Dermis blood vessel endothelial cell (primary cell): ENCODE results near the gene SYNPO2. TPM values are rescaled to one million over a fixed set of nuclear protein-coding genes. Genes with fewer than 3 reads are reported as not detected.
A peak's percentile ranks its signal among the peaks of the same experiment; 100 is the strongest.

Experiments
- DNase-seq: peaks from one replicate; pipeline ENCODE4 v3.0.0; 2010
- total RNA-seq: library from RNA; depleted of rRNA; stranded (reverse); fragments of >200 nt; gene quantifications from 2 replicates; pipeline ENCODE4 v1.2.3, GENCODE V29; 2014

The SYNPO2 gene
- total RNA-seq, 1 donor from 2014 or later: 0.17 TPM

- DNase-seq: no peak
Observed at GRCh38 chr4:118935819-118936218, 47.2 kb downstream of the SYNPO2 start.

GRCh38 chr4:118936406-118936805, 47.8 kb downstream of the SYNPO2 start:
- no peak for DNase-seq

- DNase-seq: no peak
Observed at GRCh38 chr4:118939169-118939783, 50.6 kb downstream of the SYNPO2 start.

- DNase-seq: peak; percentile 3
Observed at GRCh38 chr4:118941149-118941548, 52.5 kb downstream of the SYNPO2 start.

- DNase-seq: no peak
Observed at GRCh38 chr4:118941799-118942198, 53.1 kb downstream of the SYNPO2 start.

GRCh38 chr4:118942465-118942864, 53.8 kb downstream of the SYNPO2 start:
- no peak for DNase-seq

- peak; percentile 7 for DNase-seq
Observed at GRCh38 chr4:118947095-118947494, 58.4 kb downstream of the SYNPO2 start.

- DNase-seq: no peak
Observed at GRCh38 chr4:118948545-118949144, 60.0 kb downstream of the SYNPO2 start.

GRCh38 chr4:118950224-118950623, 61.6 kb downstream of the SYNPO2 start:
- no peak for DNase-seq

GRCh38 chr4:118950929-118951570, 62.4 kb downstream of the SYNPO2 start:
- DNase-seq: no peak

- DNase-seq: no peak
Observed at GRCh38 chr4:118953276-118953675, 64.6 kb downstream of the SYNPO2 start.

- peak; percentile 23 for DNase-seq
Observed at GRCh38 chr4:118954246-118954645, 65.6 kb downstream of the SYNPO2 start.

- no peak for DNase-seq
Observed at GRCh38 chr4:118955515-118955914, 66.9 kb downstream of the SYNPO2 start.

- no peak for DNase-seq
Observed at GRCh38 chr4:118957722-118958445, 69.2 kb downstream of the SYNPO2 start.

GRCh38 chr4:118962540-118962939, 73.9 kb downstream of the SYNPO2 start:
- DNase-seq: no peak

GRCh38 chr4:118964891-118965411, 76.3 kb downstream of the SYNPO2 start:
- DNase-seq: no peak

- DNase-seq: no peak
Observed at GRCh38 chr4:118967393-118967792, 78.7 kb downstream of the SYNPO2 start.

GRCh38 chr4:118968005-118968404, 79.4 kb downstream of the SYNPO2 start:
- DNase-seq: peak; percentile 24

GRCh38 chr4:118968813-118969212, 80.2 kb downstream of the SYNPO2 start:
- no peak for DNase-seq

GRCh38 chr4:118969359-118969758, 80.7 kb downstream of the SYNPO2 start:
- peak; percentile 69 for DNase-seq

- no peak for DNase-seq
Observed at GRCh38 chr4:118972167-118972566, 83.5 kb downstream of the SYNPO2 start.

- DNase-seq: no peak
Observed at GRCh38 chr4:118973295-118973694, 84.6 kb downstream of the SYNPO2 start.

GRCh38 chr4:118974758-118975157, 86.1 kb downstream of the SYNPO2 start:
- DNase-seq: no peak
